ENCODE results near the gene OSBPL3.

The OSBPL3 gene

GRCh38 chr7:24948739-24949138 is 31.2 kb downstream of the OSBPL3 start:
- Histone ChIP-seq H3K9me3 (ENCODE audit: severe bottlenecking) (no peaks in the 10 kb centered on the region), H3K36me3 (no peaks in the 10 kb centered on the region), H3K4me3 (ENCODE audit: low read depth, low read length) (no peak overlapping the region), H3K27ac (no peak overlapping the region), H3K27me3 (ENCODE audit: insufficient read depth, low read depth, severe bottlenecking) (no peaks in the 10 kb centered on the region)
- no peak for DNase-seq
- TF ChIP-seq CTCF (IDR thresholded peaks at IDR 0.05; ENCODE audit: low read depth, low read length) = no peak

- DNase-seq = no peak
- Histone ChIP-seq H3K4me3 (ENCODE audit: low read depth, low read length) (no peak overlapping the region), H3K36me3 (no peaks in the 10 kb centered on the region), H3K27me3 (ENCODE audit: insufficient read depth, low read depth, severe bottlenecking) (no peaks in the 10 kb centered on the region), H3K9me3 (ENCODE audit: severe bottlenecking) (no peaks in the 10 kb centered on the region), H3K27ac (no peak overlapping the region)
- TF ChIP-seq CTCF (IDR thresholded peaks at IDR 0.05; ENCODE audit: low read depth, low read length) = no peak
Observed at GRCh38 chr7:24946467-24946866, 33.5 kb downstream of the OSBPL3 start.

- no peak overlapping the region for H3K4me3 ChIP-seq (ENCODE audit: low read depth, low read length)
- no peaks in the 10 kb centered on the region for H3K27me3 ChIP-seq (ENCODE audit: insufficient read depth, low read depth, severe bottlenecking)
- H3K36me3 ChIP-seq = no peaks in the 10 kb centered on the region
- H3K9me3 ChIP-seq (ENCODE audit: severe bottlenecking) = no peaks in the 10 kb centered on the region
- TF ChIP-seq CTCF (IDR thresholded peaks at IDR 0.05; ENCODE audit: low read depth, low read length) = no peak
- H3K27ac ChIP-seq = no peak overlapping the region
- DNase-seq = no peak
Observed at GRCh38 chr7:24945899-24946298, 34.1 kb downstream of the OSBPL3 start.

GRCh38 chr7:24943096-24943948 is 36.7 kb downstream of the OSBPL3 start:
- no peaks in the 10 kb centered on the region for H3K9me3 ChIP-seq (ENCODE audit: severe bottlenecking)
- TF ChIP-seq CTCF (IDR thresholded peaks at IDR 0.05; ENCODE audit: low read depth, low read length) = no peak
- H3K36me3 ChIP-seq = no peaks in the 10 kb centered on the region
- H3K27ac ChIP-seq = no peak overlapping the region
- no peak overlapping the region for H3K4me3 ChIP-seq (ENCODE audit: low read depth, low read length)
- no peak for DNase-seq
- H3K27me3 ChIP-seq (ENCODE audit: insufficient read depth, low read depth, severe bottlenecking) = no peaks in the 10 kb centered on the region

GRCh38 chr7:24942226-24942625 is 37.8 kb downstream of the OSBPL3 start:
- no peak for DNase-seq
- H3K27ac ChIP-seq = no peak overlapping the region
- no peaks in the 10 kb centered on the region for H3K36me3 ChIP-seq
- H3K9me3 ChIP-seq (ENCODE audit: severe bottlenecking) = no peaks in the 10 kb centered on the region
- no peak overlapping the region for H3K4me3 ChIP-seq (ENCODE audit: low read depth, low read length)
- TF ChIP-seq CTCF (IDR thresholded peaks at IDR 0.05; ENCODE audit: low read depth, low read length) = no peak
- no peaks in the 10 kb centered on the region for H3K27me3 ChIP-seq (ENCODE audit: insufficient read depth, low read depth, severe bottlenecking)

GRCh38 chr7:24939416-24939815 is 40.6 kb downstream of the OSBPL3 start:
- no peaks in the 10 kb centered on the region for H3K9me3 ChIP-seq (ENCODE audit: severe bottlenecking)
- TF ChIP-seq CTCF (IDR thresholded peaks at IDR 0.05; ENCODE audit: low read depth, low read length) = no peak
- no peaks in the 10 kb centered on the region for H3K36me3 ChIP-seq
- DNase-seq = no peak
- no peak overlapping the region for H3K4me3 ChIP-seq (ENCODE audit: low read depth, low read length)
- H3K27me3 ChIP-seq (ENCODE audit: insufficient read depth, low read depth, severe bottlenecking) = no peaks in the 10 kb centered on the region
- no peak overlapping the region for H3K27ac ChIP-seq

Data from WERI-Rb-1 (cell line).